Fibroblast of lung (primary cell): ENCODE data around the gene CSF2.

Source experiments
- EZH2 ChIP-seq: IDR thresholded peaks from 2 replicates; pipeline ENCODE4 v1.5.1; 2012; ENCODE audit warnings: low read length, control low read depth, mild to moderate bottlenecking; ENCODE audit errors: missing control alignments
- TF ChIP-seq, protein P1 (sequence below), 2 donors: IDR thresholded peaks in 1 of 2; conservative IDR thresholded peaks in 1 of 2; 1 replicate in 1 of 2; 2 replicates in 1 of 2; pipeline ENCODE4 v1.5.1; 2011 to 2012; ENCODE audit warnings: low read length in 2 of 2, control low read depth in 1 of 2, inconsistent platforms in 1 of 2, low read depth in 1 of 2, mild to moderate bottlenecking in 1 of 2

- no peak for TF ChIP-seq EZH2
- TF ChIP-seq, protein P1, sequence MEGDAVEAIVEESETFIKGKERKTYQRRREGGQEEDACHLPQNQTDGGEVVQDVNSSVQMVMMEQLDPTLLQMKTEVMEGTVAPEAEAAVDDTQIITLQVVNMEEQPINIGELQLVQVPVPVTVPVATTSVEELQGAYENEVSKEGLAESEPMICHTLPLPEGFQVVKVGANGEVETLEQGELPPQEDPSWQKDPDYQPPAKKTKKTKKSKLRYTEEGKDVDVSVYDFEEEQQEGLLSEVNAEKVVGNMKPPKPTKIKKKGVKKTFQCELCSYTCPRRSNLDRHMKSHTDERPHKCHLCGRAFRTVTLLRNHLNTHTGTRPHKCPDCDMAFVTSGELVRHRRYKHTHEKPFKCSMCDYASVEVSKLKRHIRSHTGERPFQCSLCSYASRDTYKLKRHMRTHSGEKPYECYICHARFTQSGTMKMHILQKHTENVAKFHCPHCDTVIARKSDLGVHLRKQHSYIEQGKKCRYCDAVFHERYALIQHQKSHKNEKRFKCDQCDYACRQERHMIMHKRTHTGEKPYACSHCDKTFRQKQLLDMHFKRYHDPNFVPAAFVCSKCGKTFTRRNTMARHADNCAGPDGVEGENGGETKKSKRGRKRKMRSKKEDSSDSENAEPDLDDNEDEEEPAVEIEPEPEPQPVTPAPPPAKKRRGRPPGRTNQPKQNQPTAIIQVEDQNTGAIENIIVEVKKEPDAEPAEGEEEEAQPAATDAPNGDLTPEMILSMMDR (conservative IDR thresholded peaks at IDR 0.05 in 1 of 2, IDR thresholded peaks at IDR 0.05 in 1 of 2; ENCODE audit: low read depth in 1 of 2, low read length in 2 of 2) = no peak
Observed at GRCh38 chr5:132058646-132059042, 14.9 kb upstream of the CSF2 start.
